HepG2 (cell line): ENCODE measurements around the gene NFAT5. TPM values are rescaled to one million over a fixed set of nuclear protein-coding genes. Genes with fewer than 3 reads are reported as not detected.

Source experiments
- ATRX ChIP-seq: sonication (generic); formaldehyde crosslinking; IDR thresholded peaks from 2 replicates; pipeline ENCODE4 v1.4.0; 2020; ENCODE audit warnings: missing genetic modification reagents, borderline replicate concordance
- BCL6 ChIP-seq: IDR thresholded peaks from 2 replicates; pipeline ENCODE4 v1.6.1; 2016; ENCODE audit warnings: missing genetic modification reagents, missing compliant biosample characterization
- FOXA3 ChIP-seq: IDR thresholded peaks from 2 replicates; pipeline ENCODE4 v1.6.1; 2016; ENCODE audit warnings: missing genetic modification reagents, missing compliant biosample characterization
- HDAC2 ChIP-seq: sonication (generic); formaldehyde crosslinking; IDR thresholded peaks from 2 replicates; pipeline ENCODE4 v1.4.0; 2020; ENCODE audit warnings: missing genetic modification reagents
- HDAC6 ChIP-seq: fragments of 200-600 bp; sonication (generic); IDR thresholded peaks from 2 replicates; pipeline ENCODE4 v1.7.0; 2017; ENCODE audit warnings: mild to moderate bottlenecking, antibody characterized with exemption, low read length, low read depth
- POLR2G ChIP-seq: fragments of 200-400 bp; formaldehyde crosslinking; IDR thresholded peaks from 2 replicates; pipeline ENCODE4 v1.6.1; 2018; ENCODE audit warnings: mild to moderate bottlenecking, low read depth, low read length, moderate library complexity
- RELA ChIP-seq: sonication (generic); formaldehyde crosslinking; IDR thresholded peaks from 2 replicates; pipeline ENCODE4 v1.4.0; 2020; ENCODE audit warnings: missing genetic modification reagents
- SNAPC5 ChIP-seq: sonication (generic); formaldehyde crosslinking; IDR thresholded peaks from 2 replicates; pipeline ENCODE4 v1.8.1; 2023; ENCODE audit warnings: mild to moderate bottlenecking, missing genetic modification reagents, borderline replicate concordance
- TFDP1 ChIP-seq: IDR thresholded peaks from 2 replicates; pipeline ENCODE4 v1.6.1; 2016; ENCODE audit warnings: missing compliant biosample characterization, missing genetic modification reagents, borderline replicate concordance
- THAP8 ChIP-seq: sonication (generic); formaldehyde crosslinking; IDR thresholded peaks from 2 replicates; pipeline ENCODE4 v1.5.1; 2020; ENCODE audit warnings: missing genetic modification reagents, mild to moderate bottlenecking, borderline replicate concordance
- YEATS4 ChIP-seq: sonication (generic); formaldehyde crosslinking; IDR thresholded peaks from 2 replicates; pipeline ENCODE4 v1.4.0; 2020; ENCODE audit warnings: missing genetic modification reagents, borderline replicate concordance
- ZBTB37 ChIP-seq: sonication (generic); formaldehyde crosslinking; IDR thresholded peaks from 2 replicates; pipeline ENCODE4 v1.4.0; 2020; ENCODE audit warnings: mild to moderate bottlenecking, missing genetic modification reagents
- ZNF280D ChIP-seq: sonication (generic); formaldehyde crosslinking; IDR thresholded peaks from 2 replicates; pipeline ENCODE4 v1.5.1; 2020; ENCODE audit warnings: mild to moderate bottlenecking, missing genetic modification reagents
- ZNF570 ChIP-seq: sonication (generic); formaldehyde crosslinking; IDR thresholded peaks from 2 replicates; pipeline ENCODE4 v1.4.0; 2020; ENCODE audit warnings: mild to moderate bottlenecking, missing genetic modification reagents, borderline replicate concordance
- ZNF605 ChIP-seq: sonication (generic); formaldehyde crosslinking; IDR thresholded peaks from 2 replicates; pipeline ENCODE4 v1.8.0; 2022; ENCODE audit warnings: mild to moderate bottlenecking, missing genetic modification reagents
- ZNF710 ChIP-seq: sonication (generic); formaldehyde crosslinking; IDR thresholded peaks from 2 replicates; pipeline ENCODE4 v1.5.0; 2020; ENCODE audit warnings: mild to moderate bottlenecking, missing genetic modification reagents, borderline replicate concordance
- ZNF761 ChIP-seq: sonication (generic); formaldehyde crosslinking; conservative IDR thresholded peaks from 2 replicates; pipeline ENCODE4 v1.4.0; 2020; ENCODE audit warnings: mild to moderate bottlenecking, missing genetic modification reagents
- polyA plus RNA-seq, 8 experiments: library from polyadenylated mRNA; depleted of rRNA in 3 of 8; stranded (reverse) in 7 of 8; unstranded in 1 of 8; fragments of >200 nt; fragmentation: Illumina TruSeq in 4 of 8; extraction: Trizol in 4 of 8; gene quantifications; 2 replicates each; pipeline versions ENCODE4 v1.2.1 to v1.2.3, GENCODE V29; 2011 to 2016; ENCODE audit warnings: low read depth in 4 of 8, missing spikeins in 1 of 8, mixed read lengths in 1 of 8; ENCODE audit not compliant: insufficient read depth in 1 of 8
- total RNA-seq, 5 experiments: library from RNA; depleted of rRNA; stranded (reverse); fragments of >200 nt; fragmentation: Illumina TruSeq; extraction: Trizol; gene quantifications; 2 replicates each; pipeline ENCODE4 v1.2.3, GENCODE V29; 2016; ENCODE audit warnings: low read depth in 1 of 5

NFAT5 gene
- total and polyA plus RNA-seq, 2 of the 13 experiments (the other 11 are each of a cell fraction or from before 2014, with no cell fraction given), result 20.5 to 54.3 TPM

GRCh38 chr16:69565671-69566239 is at the start of gene NFAT5 (continued):
- no peak for TF ChIP-seq ZBTB37
- peak; percentile 78; the same call in 1 of the 2 replicates for TF ChIP-seq ZNF605 (CRISPR knock-in tag)
- no peak; the same call in 1 of the 2 replicates for TF ChIP-seq ZNF280D (CRISPR knock-in tag)
- 0 out of 2 replicates have a peak, but pooled peaks have one; percentile 42 for TF ChIP-seq SNAPC5 (CRISPR knock-in tag)
- peak; percentile 69 for TF ChIP-seq HDAC2 (CRISPR knock-in tag)
- peak; percentile 75; the same call in 1 of the 2 replicates for TF ChIP-seq RELA
- TF ChIP-seq YEATS4 (CRISPR knock-in tag), result peak; percentile 87
- peak; percentile 81; the same call in 1 of the 2 replicates for TF ChIP-seq TFDP1
- TF ChIP-seq FOXA3, result peak; percentile 82
- peak; percentile 94 for TF ChIP-seq ZNF761 (CRISPR knock-in tag)
- peak; percentile 95 for TF ChIP-seq POLR2G
- TF ChIP-seq ZNF570 (CRISPR knock-in tag), result no peak; the same call in 1 of the 2 replicates
- TF ChIP-seq BCL6 (CRISPR knock-in tag), result peak; percentile 63; the same call in 1 of the 2 replicates
- no peak for TF ChIP-seq HDAC6
- peak; percentile 80; the same call in 1 of the 2 replicates for TF ChIP-seq THAP8 (CRISPR knock-in tag)
- TF ChIP-seq ATRX, result no peak
- TF ChIP-seq ZNF710 (CRISPR knock-in tag), result no peak
